HG03095 (cell line): ENCODE results near the gene ZNF354C.
"Not testable (repeated sequence)": the region's sequence is repeated elsewhere in the genome, so short reads cannot be mapped to it uniquely, and the experiment has no call there.

ENCODE experiments used
- ATAC-seq: cut with Tn5 transposase; IDR thresholded peaks from one replicate; pipeline ENCODE4 v1.9.1; 2021; ENCODE audit warnings: moderate library complexity; ENCODE audit not compliant: unreplicated experiment

Gene ZNF354C

GRCh38 chr5:179060116-179061008 is at the start of gene ZNF354C:
Gene ZNF354C, plus strand, starts transcription at chr5:179060373. Its CDS starts 1,696 bp downstream, at chr5:179062069.
- no peak for ATAC-seq

- ATAC-seq: peak; percentile 55
These were observed 36.5 kb upstream of the ZNF354C start, which contains the start of gene ZNF879 for GRCh38 chr5:179023528-179024189. Gene ZNF879, plus strand, starts transcription at chr5:179023804. Its CDS starts 1,201 bp downstream, at chr5:179025005.

- ATAC-seq: no peak
These were observed 27.1 kb upstream of the ZNF354C start for GRCh38 chr5:179033004-179033580.

GRCh38 chr5:179044765-179045164 is 15.4 kb upstream of the ZNF354C start:
- no peak for ATAC-seq

- no peak for ATAC-seq
These were observed 8.4 kb upstream of the ZNF354C start for GRCh38 chr5:179051784-179052183.

GRCh38 chr5:179054036-179054785 is 6.0 kb upstream of the ZNF354C start:
- ATAC-seq: no peak

- ATAC-seq: no peak
These were observed 5.3 kb upstream of the ZNF354C start for GRCh38 chr5:179054876-179055275.

GRCh38 chr5:179055436-179055835 is 4.7 kb upstream of the ZNF354C start:
- no peak for ATAC-seq

GRCh38 chr5:179055841-179056240 is 4.3 kb upstream of the ZNF354C start:
- ATAC-seq: no peak

GRCh38 chr5:179061025-179061424 is 852 bp downstream of the ZNF354C start:
- ATAC-seq: no peak

- ATAC-seq: no peak
These were observed 5.5 kb downstream of the ZNF354C start for GRCh38 chr5:179065703-179066102.

- ATAC-seq: no peak
These were observed 19.2 kb downstream of the ZNF354C start for GRCh38 chr5:179079165-179079987.

GRCh38 chr5:179080724-179081123 is 20.6 kb downstream of the ZNF354C start:
- ATAC-seq: no peak

GRCh38 chr5:179089502-179089901 is 29.3 kb downstream of the ZNF354C start:
- no peak for ATAC-seq

- ATAC-seq: not testable (repeated sequence)
These were observed 41.1 kb downstream of the ZNF354C start for GRCh38 chr5:179101282-179101681.

- no peak for ATAC-seq
These were observed 50.4 kb downstream of the ZNF354C start for GRCh38 chr5:179110528-179110927.

- no peak for ATAC-seq
These were observed 51.4 kb downstream of the ZNF354C start for GRCh38 chr5:179111267-179112207.

- ATAC-seq: no peak
These were observed 52.4 kb downstream of the ZNF354C start for GRCh38 chr5:179112469-179113142.
